ENCODE results near the gene QRFPR. TPM values are rescaled to one million over a fixed set of nuclear protein-coding genes. Genes with fewer than 3 reads are reported as not detected.
A peak's percentile ranks its signal among the peaks of the same experiment; 100 is the strongest.

Gene QRFPR
- polyA plus RNA-seq, 3 donors: not detected

DNA sequence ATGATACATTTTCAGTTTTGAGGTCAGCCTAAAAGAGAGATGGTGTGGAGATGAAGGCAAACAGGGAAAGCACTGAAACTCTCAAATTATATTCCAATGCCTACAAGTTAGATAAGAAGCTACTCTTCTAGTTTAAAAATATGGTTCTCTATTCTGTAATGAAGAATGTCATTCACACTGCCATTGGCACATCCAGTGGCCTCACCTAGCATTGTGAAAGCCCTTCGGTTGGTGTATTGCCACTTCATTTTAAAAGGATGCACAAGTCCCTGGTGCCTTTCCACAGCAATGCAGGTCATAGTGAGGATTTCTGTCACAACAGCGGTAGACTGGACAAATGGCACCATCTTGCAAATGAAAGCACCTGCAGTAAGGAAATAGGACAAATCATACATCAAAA is 40.6 kb downstream of the QRFPR start:
- DNase-seq: no peak
- intact Hi-C loops (cut with micrococcal nuclease): no loop called here
- Histone ChIP-seq H3K4me3 (replicated peaks in 1 of 3; ENCODE audit: low read depth in 2 of 3, low read length in 3 of 3) (no peak overlapping the region), H2AFZ (ENCODE audit: insufficient read depth, low read depth, low read length, poor library complexity, severe bottlenecking) (no peak overlapping the region), H3K4me1 (ENCODE audit: control insufficient read depth in 1 of 2, insufficient read depth in 2 of 2, low read length in 2 of 2) (no peaks in the 10 kb centered on the region), H3K4me2 (replicated peaks; ENCODE audit: extremely low read depth, low read length, poor library complexity, severe bottlenecking) (no peak overlapping the region), H3K79me2 (ENCODE audit: insufficient read depth, low read length) (no peaks in the 10 kb centered on the region), H3K27me3 (ENCODE audit: control insufficient read depth in 2 of 2, insufficient read depth in 2 of 2, low read length in 2 of 2) (no peaks in the 10 kb centered on the region), H3K9me3 (replicated peaks in 1 of 2; ENCODE audit: control insufficient read depth in 1 of 2, insufficient read depth in 1 of 2, low read length in 2 of 2) (no peaks in the 10 kb centered on the region), H3K36me3 (replicated peaks in 1 of 2; ENCODE audit: control insufficient read depth in 1 of 2, insufficient read depth in 2 of 2, low read length in 2 of 2) (no peaks in the 10 kb centered on the region), H3K27ac (ENCODE audit: low read depth in 1 of 2, low read length in 2 of 2) (no peak overlapping the region), H4K20me1 (ENCODE audit: insufficient read depth, low read length) (no peaks in the 10 kb centered on the region), H3K9ac (ENCODE audit: insufficient read depth, low read length, poor library complexity, severe bottlenecking) (no peak overlapping the region)
- Mint-ChIP-seq H3K27ac (no peak overlapping the region), H3K9me3 (peaks cover 0 to 1% (median 0%) of the 10 kb centered on the region in 7 donors), H3K4me1 (no peaks in the 10 kb centered on the region), H3K36me3 (no peaks in the 10 kb centered on the region), H3K27me3 (ENCODE audit: low read depth in 3 of 3) (peaks cover 0 to 2% (median 0%) of the 10 kb centered on the region in 3 donors), H3K4me3 (no peak overlapping the region)
- TF ChIP-seq, protein P1, sequence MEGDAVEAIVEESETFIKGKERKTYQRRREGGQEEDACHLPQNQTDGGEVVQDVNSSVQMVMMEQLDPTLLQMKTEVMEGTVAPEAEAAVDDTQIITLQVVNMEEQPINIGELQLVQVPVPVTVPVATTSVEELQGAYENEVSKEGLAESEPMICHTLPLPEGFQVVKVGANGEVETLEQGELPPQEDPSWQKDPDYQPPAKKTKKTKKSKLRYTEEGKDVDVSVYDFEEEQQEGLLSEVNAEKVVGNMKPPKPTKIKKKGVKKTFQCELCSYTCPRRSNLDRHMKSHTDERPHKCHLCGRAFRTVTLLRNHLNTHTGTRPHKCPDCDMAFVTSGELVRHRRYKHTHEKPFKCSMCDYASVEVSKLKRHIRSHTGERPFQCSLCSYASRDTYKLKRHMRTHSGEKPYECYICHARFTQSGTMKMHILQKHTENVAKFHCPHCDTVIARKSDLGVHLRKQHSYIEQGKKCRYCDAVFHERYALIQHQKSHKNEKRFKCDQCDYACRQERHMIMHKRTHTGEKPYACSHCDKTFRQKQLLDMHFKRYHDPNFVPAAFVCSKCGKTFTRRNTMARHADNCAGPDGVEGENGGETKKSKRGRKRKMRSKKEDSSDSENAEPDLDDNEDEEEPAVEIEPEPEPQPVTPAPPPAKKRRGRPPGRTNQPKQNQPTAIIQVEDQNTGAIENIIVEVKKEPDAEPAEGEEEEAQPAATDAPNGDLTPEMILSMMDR (IDR thresholded peaks at IDR 0.05): no peak
- no CpG with 5 or more reads among the region's 2 CpGs for WGBS (ENCODE audit: insufficient coverage)

DNA sequence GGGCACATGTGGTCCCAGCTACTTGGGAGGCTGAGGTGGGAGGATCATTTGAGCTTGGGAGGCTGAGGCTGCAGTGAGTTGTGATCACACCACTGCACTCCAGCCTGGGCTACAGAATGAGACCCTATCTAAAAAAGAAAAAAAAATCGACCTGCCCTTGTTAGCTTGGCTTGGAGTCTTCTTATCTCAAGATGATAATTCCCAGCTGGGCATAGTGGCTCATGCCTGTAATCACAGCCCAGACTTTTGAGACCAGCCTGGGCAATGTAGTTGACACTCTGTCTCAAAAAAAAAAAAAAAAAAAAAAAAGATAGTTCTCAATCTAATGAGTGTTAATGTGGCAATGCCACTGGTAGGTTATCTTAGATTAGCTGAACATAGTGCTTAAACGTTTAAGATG is 41.0 kb downstream of the QRFPR start:
- no peak overlapping the region for H3K27ac ChIP-seq (ENCODE audit: low read depth in 1 of 2, low read length in 2 of 2)
- no peaks in the 10 kb centered on the region for H3K4me1 Mint-ChIP-seq
- H3K4me2 ChIP-seq (replicated peaks; ENCODE audit: extremely low read depth, low read length, poor library complexity, severe bottlenecking): no peak overlapping the region
- no peak for DNase-seq
- H3K36me3 Mint-ChIP-seq: no peaks in the 10 kb centered on the region
- no peaks in the 10 kb centered on the region for H3K9me3 ChIP-seq (replicated peaks in 1 of 2; ENCODE audit: control insufficient read depth in 1 of 2, insufficient read depth in 1 of 2, low read length in 2 of 2)
- no peak overlapping the region for H3K9ac ChIP-seq (ENCODE audit: insufficient read depth, low read length, poor library complexity, severe bottlenecking)
- no peaks in the 10 kb centered on the region for H3K4me1 ChIP-seq (ENCODE audit: control insufficient read depth in 1 of 2, insufficient read depth in 2 of 2, low read length in 2 of 2)
- H3K79me2 ChIP-seq (ENCODE audit: insufficient read depth, low read length): no peaks in the 10 kb centered on the region
- WGBS (ENCODE audit: insufficient coverage): 100% methylated on average over 1 of the region's 2 CpGs
- H4K20me1 ChIP-seq (ENCODE audit: insufficient read depth, low read length): no peaks in the 10 kb centered on the region
- intact Hi-C loops (cut with micrococcal nuclease): no loop called here
- peaks cover 0 to 1% (median 0%) of the 10 kb centered on the region in 7 donors for H3K9me3 Mint-ChIP-seq
- no peak overlapping the region for H2AFZ ChIP-seq (ENCODE audit: insufficient read depth, low read depth, low read length, poor library complexity, severe bottlenecking)
- H3K27me3 Mint-ChIP-seq (ENCODE audit: low read depth in 3 of 3): peaks cover 0 to 2% (median 0%) of the 10 kb centered on the region in 3 donors
- H3K4me3 Mint-ChIP-seq: peak overlapping the region in 1 of 2 donors; percentile 2
- no peak overlapping the region for H3K4me3 ChIP-seq (replicated peaks in 1 of 3; ENCODE audit: low read depth in 2 of 3, low read length in 3 of 3)
- no peaks in the 10 kb centered on the region for H3K36me3 ChIP-seq (replicated peaks in 1 of 2; ENCODE audit: control insufficient read depth in 1 of 2, insufficient read depth in 2 of 2, low read length in 2 of 2)
- no peaks in the 10 kb centered on the region for H3K27me3 ChIP-seq (ENCODE audit: control insufficient read depth in 2 of 2, insufficient read depth in 2 of 2, low read length in 2 of 2)
- no peak overlapping the region for H3K27ac Mint-ChIP-seq
- TF ChIP-seq, protein P1 (IDR thresholded peaks at IDR 0.05): no peak

All from CD14-positive monocyte (primary cell).